ENCODE results near the gene PDLIM1.
"Not testable (repeated sequence)": the region's sequence is repeated elsewhere in the genome, so short reads cannot be mapped to it uniquely, and the experiment has no call there.

The PDLIM1 gene

GRCh38 chr10:95262763-95263518 lies 27.9 kb downstream of the PDLIM1 start:
- DNase-seq = no peak

GRCh38 chr10:95261926-95262325 lies 28.9 kb downstream of the PDLIM1 start:
- no peak for DNase-seq

- DNase-seq = peak in 1 of 2 experiments; percentile 54
Observed at GRCh38 chr10:95260909-95261552, 29.8 kb downstream of the PDLIM1 start.

- peak; percentile 9 to 86 for DNase-seq
Observed at GRCh38 chr10:95260397-95260881, 30.4 kb downstream of the PDLIM1 start.

GRCh38 chr10:95257849-95258248 lies 33.0 kb downstream of the PDLIM1 start:
- DNase-seq = no peak

- no peak for DNase-seq
Observed at GRCh38 chr10:95256268-95256667, 34.5 kb downstream of the PDLIM1 start.

- no peak for DNase-seq
Observed at GRCh38 chr10:95254629-95255028, 36.2 kb downstream of the PDLIM1 start.

- DNase-seq = no peak
Observed at GRCh38 chr10:95253686-95254085, 37.1 kb downstream of the PDLIM1 start.

GRCh38 chr10:95253007-95253406 lies 37.8 kb downstream of the PDLIM1 start:
- DNase-seq = no peak

GRCh38 chr10:95250856-95251255 lies 39.9 kb downstream of the PDLIM1 start:
- no peak for DNase-seq

GRCh38 chr10:95249467-95249866 lies 41.3 kb downstream of the PDLIM1 start:
- no peak for DNase-seq

- DNase-seq = no peak
Observed at GRCh38 chr10:95248989-95249388, 41.8 kb downstream of the PDLIM1 start.

GRCh38 chr10:95247881-95248583 lies 42.8 kb downstream of the PDLIM1 start:
- DNase-seq = no peak

GRCh38 chr10:95247200-95247880 lies 43.5 kb downstream of the PDLIM1 start:
- DNase-seq = peak in 1 of 2 experiments; percentile 18

GRCh38 chr10:95246582-95247051 lies 44.2 kb downstream of the PDLIM1 start:
- DNase-seq = peak in 1 of 2 experiments; percentile 49

GRCh38 chr10:95245425-95246055 lies 45.3 kb downstream of the PDLIM1 start:
- DNase-seq = no peak

GRCh38 chr10:95244152-95244551 lies 46.7 kb downstream of the PDLIM1 start:
- no peak for DNase-seq

GRCh38 chr10:95243318-95243617 lies 47.5 kb downstream of the PDLIM1 start:
- no peak for DNase-seq

- DNase-seq = peak in 1 of 2 experiments; percentile 37
Observed at GRCh38 chr10:95242581-95243317, 48.1 kb downstream of the PDLIM1 start.

GRCh38 chr10:95241533-95241932 lies 49.3 kb downstream of the PDLIM1 start:
- DNase-seq = no peak

- DNase-seq = no peak
Observed at GRCh38 chr10:95240811-95241210, 50.0 kb downstream of the PDLIM1 start.

GRCh38 chr10:95240096-95240495 lies 50.7 kb downstream of the PDLIM1 start:
- DNase-seq = not testable (repeated sequence)
